NCI-H82 (cell line): ENCODE data around the gene ASXL1.
"Not testable (repeated sequence)": the region's sequence is repeated elsewhere in the genome, so short reads cannot be mapped to it uniquely, and the experiment has no call there.

ENCODE experiments used
- DNase-seq: peaks from one replicate; lab custom pipeline; 2025; lab: John Stamatoyannopoulos, UW

Gene ASXL1

GRCh38 chr20:32357869-32358631 is at the start of gene ASXL1:
Gene ASXL1 (plus strand): TSS chr20:32358331. CDS start chr20:32358776, 445 bp downstream.
- peak; percentile 99 for DNase-seq

DNA sequence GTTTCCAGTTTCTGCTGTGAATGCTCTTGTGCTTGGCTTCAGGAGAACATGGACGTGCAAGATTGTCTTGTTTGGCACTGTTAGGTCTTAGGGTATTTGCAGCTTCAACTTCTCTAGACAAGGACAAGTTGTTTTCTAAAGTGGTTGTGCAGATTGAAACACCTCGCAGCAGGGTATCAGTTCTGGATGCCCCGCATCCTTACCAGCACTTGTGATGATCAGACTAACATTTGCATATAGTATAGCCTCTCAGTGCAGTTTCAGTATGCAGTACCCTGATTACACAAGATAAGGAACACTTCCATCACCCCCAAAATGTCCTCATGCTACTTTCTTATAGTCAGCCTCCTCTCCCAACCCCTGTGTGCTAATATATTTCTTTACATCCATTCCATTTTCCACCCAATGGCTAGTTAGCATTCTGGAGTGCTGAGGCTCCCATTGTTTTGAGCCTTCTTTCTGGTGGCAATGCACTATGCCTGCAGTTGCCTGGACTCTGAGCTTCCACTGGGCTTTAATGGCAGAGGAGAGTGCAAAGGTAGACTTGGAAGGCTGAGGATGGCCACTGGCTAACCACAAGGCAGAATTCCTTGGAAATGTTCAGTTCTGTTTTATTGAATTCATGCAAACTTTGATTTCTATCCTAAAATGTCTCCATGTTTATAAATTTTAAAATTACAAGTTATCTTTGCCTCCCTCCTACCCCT is 45.3 kb upstream of the ASXL1 start:
- DNase-seq: no peak

DNA sequence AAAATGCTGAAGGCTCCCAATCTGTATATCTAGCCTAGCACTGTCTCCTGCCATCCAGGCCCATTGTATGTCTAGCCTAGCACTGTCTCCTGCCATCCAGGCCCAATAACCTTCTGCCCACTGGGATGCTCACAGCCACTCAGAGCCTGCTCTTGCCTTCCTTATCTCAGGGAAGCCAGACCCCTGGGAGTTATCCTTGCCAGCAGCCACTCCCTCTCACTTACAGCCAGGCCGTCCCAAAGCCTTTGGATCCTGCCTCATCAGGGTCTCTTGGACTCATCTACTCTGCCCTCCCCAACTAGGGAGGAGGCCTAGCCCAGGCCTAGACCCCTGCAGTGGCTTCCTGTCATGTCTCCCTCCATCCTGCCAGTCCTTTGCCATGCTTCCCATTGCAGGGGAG is 43.4 kb upstream of the ASXL1 start:
- no peak for DNase-seq

DNA sequence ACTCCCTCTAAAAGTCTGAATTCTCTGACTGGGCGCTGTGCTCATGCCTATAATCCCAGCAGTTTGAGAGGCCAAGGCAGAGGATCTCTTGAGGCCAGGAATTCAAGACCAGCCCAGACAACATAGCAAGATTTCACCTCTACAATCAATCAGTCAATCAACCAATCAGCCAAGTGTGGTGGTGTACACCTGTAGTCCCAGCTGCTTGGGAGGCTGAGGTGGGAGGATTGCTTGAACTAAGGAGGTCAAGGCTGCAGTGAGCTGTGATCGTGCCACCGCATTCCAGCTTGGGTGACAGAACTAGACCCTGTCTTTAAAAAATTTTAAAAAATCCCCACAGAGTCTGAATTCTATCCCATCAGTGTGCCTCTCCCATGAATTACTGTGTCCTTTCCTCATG is 42.7 kb upstream of the ASXL1 start:
- no peak for DNase-seq

DNA sequence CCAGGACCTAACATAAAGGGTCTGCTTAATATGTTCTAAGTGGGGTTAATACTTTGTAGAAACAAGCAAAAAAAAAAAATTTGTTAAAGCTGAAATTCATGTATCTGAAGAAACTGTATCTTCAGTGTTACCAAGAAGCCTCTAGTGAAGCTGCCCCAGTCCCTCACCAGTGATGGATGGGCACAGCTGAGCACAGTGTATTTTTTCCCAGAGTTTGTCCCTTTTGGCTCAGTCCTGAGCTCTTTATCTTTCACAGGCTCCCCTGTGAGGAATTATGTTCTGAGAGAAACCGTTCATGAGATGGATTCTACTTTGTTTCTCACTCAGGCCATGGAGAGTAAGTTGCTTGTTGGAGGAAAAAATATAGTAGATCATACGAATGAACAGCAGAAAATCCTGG is 42.2 kb upstream of the ASXL1 start:
- DNase-seq: no peak

DNA sequence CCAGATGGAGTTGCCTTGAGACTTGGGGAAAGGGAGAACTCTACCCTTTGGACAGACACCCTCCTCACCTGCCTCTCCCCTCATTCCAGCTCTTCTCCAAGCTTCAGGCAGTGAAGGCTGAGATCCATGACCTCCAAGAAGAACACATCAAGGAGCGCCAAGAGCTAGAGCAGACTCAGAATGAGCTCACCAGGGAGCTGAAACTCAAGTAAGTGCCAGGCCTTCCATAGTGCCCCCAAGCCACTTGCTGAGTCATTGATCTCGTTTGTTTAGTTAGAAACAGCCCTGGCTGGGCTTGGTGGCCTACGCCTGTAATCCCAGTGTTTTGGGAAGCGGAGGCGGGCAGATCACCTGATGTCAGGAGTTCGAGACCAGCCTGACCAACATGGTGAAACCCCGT is 41.5 kb upstream of the ASXL1 start:
- DNase-seq: no peak

DNA sequence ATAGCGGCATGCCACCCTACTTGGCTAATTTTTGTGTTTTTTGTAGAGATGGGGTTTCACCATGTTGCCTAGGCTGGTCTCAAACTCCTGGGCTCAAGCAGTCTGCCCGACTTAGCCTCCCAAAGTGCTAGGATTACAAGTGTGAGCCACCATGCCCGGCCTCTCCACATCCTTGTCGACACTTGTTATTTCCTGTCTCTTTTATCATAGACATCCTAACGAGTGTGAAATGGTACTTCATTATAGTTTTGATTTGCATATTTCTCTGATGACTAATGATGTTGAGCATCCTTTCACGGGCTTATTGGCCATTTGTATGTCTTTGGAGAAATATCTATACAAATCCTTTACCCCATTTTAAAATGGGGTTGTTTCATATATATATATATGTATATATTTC is 39.0 kb upstream of the ASXL1 start:
- no peak for DNase-seq

- no peak for DNase-seq
Observed at GRCh38 chr20:32320305-32320704, 37.8 kb upstream of the ASXL1 start.

DNA sequence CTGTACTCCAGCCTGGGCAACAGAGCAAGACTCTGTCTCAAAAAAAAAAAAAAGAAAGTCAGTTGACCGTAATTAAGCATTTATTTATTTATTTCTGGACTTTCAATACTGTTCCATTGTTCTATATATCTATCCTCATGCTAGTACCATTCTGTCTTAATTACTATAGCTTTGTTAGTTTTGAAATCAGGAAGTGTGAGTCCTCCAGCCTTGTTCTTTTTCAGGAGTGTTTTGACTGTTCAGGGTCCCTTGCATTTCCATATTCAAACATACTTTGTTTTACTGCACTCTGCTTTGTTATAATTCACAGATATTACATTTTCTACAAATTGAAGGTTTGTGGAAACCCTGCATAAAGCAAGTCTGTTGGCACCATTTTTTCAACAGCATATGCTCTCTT is 36.7 kb upstream of the ASXL1 start:
- DNase-seq: no peak

DNA sequence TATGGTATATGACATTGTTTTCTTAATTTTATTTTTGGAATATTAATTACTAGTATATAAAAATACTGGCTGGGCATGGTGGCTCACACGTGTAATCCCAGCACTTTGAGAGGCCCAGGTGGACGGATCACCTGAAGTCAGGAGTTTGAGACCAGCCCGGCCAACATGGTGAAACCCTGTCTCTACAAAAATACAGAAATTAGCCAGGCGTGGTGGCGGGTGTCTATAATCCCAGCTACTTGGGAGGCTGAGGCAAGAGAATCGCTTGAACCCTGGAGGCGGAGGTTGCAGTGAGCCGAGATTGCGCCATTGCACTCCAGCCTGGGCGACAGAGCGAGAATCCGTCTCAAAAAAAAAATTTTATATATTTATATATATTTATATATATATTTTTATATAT is 35.9 kb upstream of the ASXL1 start:
- DNase-seq: not testable (repeated sequence)

DNA sequence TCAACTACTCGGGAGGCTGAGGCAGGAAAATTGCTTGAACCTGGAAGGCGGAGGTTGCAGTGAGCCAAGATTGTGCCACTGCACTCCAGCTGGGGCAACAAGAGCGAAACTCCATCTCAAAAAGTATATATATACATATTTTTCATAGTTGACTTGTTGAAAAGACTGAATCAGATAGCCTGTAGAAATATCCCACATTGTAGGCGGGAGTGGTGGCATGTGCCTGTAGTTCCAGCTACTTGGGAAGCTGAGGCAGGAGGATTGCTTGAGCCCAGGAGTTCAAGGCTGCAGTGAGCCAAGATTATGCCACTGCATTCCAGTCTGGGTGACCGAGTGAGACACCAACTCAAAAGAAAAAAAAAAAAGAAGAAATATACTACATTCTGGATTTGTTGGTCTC is 34.4 kb upstream of the ASXL1 start:
- not testable (repeated sequence) for DNase-seq

DNA sequence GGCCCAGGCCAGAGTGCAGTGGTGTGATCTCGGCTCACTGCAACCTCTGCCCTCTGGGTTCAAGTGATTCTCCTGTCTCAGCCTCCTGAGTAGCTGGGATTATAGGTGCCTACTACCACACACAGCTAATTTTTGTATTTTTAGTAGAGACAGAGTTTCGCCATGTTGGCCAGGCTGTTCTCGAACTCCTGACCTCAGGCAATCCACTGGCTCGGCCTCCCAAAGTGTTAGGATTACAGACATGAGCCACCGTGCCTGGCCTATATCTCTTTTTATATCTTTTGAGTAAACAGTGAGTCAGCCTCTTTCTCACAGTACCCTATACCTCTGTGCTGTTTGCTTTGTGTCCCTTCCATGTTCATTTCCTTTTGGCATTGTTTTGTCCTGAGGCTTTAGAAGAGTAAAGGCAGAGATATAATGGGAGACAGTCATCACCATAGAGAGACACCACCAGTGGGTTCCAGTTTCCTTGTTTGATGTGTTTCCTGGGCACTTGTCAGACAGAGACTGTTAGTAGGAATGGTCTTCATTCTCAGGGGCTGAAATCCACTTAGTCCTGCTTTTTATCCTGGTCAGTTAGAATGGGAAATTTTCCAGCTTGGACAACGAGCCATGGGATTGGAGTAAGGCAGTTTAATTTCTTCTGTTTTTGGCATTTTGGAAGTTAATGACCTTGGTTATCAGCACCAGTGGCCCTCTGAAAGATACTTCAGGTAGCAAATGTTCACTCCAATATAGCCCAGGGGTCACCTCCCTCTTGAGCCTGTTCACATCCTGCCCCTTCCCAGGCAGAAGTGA is 32.2 kb upstream of the ASXL1 start:
- no peak for DNase-seq

DNA sequence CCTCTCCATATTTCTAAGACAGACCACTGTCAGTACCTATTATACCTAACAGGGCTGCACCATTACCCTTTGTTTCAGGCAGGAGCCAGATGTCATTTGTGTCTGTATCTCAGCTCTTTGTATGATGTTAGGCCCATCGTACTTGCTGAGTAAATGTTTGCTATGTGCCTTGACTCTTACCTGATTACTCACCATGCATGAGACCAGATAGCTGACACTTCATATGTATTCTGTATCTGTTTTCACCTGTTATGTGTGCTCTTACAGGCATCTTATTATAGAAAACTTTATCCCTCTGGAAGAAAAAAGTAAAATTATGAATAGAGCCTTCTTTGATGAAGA is 31.7 kb upstream of the ASXL1 start:
- DNase-seq: no peak

- DNase-seq: no peak
Observed at GRCh38 chr20:32327087-32327681, 30.9 kb upstream of the ASXL1 start.

- DNase-seq: no peak
Observed at GRCh38 chr20:32329817-32330554, 28.1 kb upstream of the ASXL1 start.

- no peak for DNase-seq
Observed at GRCh38 chr20:32330555-32330897, 27.6 kb upstream of the ASXL1 start.

GRCh38 chr20:32332614-32333013 is 25.5 kb upstream of the ASXL1 start:
- no peak for DNase-seq

DNA sequence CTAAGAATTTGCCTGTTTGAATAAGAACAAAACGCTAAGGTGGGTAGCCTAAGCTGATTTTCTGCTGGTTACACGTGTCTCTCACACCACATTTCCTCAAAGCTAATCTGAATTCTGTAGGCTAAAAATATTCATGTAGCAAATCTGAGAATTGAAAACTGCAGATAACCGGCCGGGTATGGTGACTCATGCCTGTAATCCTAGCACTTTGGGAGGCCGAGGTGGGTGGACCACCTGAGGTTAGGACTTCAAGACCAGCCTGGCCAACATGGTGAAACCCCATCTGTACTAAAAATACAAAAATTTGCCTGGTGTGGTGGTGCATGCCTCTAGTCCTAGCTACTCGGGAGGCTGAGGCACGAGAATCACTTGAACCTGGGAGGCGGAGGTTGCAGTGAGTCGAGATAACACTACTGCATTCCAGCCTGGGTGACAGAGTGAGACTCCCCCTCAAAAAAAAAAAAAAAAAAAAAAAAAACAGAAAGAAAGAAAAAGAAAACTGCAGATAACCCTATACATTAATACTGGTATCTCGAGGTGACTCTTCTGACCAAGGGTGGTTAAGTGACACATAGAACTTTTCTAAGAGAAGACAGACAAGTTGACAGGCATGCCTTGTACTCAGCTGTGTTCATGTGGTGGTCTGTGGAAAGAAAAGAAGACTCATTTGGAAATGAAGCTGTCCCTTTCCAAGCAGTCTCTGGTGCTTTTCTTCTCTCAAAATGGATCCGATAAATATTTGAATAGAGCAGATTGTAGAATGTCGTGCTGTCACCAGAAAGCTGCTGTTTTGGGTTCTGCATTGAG is 24.7 kb upstream of the ASXL1 start:
- no peak for DNase-seq

DNA sequence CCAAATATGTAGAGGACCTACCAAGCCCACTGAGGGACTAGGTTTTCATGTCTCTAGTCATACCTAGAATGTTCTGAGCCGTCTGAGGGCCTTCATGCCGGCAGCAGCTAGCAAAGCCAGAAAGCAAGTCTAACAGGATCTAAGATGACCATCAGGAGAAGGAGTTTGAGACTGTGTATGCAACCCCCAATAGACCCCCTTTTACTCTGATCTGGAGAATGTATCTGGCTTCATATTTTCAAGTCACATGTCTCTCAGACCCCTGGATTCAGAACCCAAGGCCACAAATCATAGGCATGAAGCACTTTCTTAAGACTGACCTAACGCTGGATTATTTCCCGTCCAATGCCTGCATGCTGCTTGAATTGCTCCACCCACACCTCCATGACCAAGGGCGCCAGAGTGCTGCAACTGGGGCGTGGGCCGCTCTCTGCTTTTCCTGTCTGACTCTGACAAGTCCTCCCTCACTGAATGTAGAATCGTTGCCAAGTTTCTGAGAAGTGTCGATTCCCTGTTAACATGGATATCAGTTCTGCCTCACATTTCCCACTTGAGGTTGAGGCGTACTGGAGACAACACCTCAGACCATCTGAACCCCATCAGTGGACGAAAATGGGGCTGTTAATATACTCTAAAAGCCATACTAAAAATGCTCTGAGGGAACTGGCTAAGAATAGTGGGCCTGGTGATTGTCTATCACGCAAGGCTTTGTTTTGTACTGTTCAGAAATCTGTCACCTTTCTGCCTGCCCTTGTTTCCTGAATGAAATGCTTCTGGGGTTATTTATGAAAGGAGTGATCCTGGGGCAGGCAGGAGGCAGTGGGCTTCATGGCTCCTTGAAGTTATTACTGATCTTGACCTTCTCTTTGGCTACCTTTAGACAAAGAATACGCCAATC is 23.9 kb upstream of the ASXL1 start:
- no peak for DNase-seq

GRCh38 chr20:32336918-32337347 is 21.2 kb upstream of the ASXL1 start:
- peak; percentile 53 for DNase-seq
